Cardiac muscle cell (in vitro differentiated cells and primary cell): ENCODE measurements around the gene TMPRSS6. TPM values are rescaled to one million over a fixed set of nuclear protein-coding genes. Genes with fewer than 3 reads are reported as not detected.

ENCODE experiments used
- DNase-seq, 2 donors: peaks; one replicate each; pipeline versions ENCODE4 v3.0.0 to v3.0.0-alpha.2; 2010 to 2017; ENCODE audit warnings: low read depth in 1 of 2, low spot score in 1 of 2
- H3K27ac ChIP-seq: fragments of 200-600 bp; sonication (generic); 2 replicates; pipeline ENCODE4 v1.5.1; 2016
- H3K27me3 ChIP-seq: fragments of 200-600 bp; sonication (generic); 2 replicates; pipeline ENCODE4 v1.6.0; 2016; ENCODE audit warnings: control low read depth
- H3K36me3 ChIP-seq: fragments of 200-600 bp; sonication (generic); 2 replicates; pipeline ENCODE4 v1.5.1; 2016; ENCODE audit warnings: control low read depth
- H3K4me1 ChIP-seq: fragments of 200-600 bp; sonication (generic); 2 replicates; pipeline ENCODE4 v1.8.1; 2017; ENCODE audit warnings: low read depth, mild to moderate bottlenecking, mixed run types
- H3K4me3 ChIP-seq: fragments of 200-600 bp; sonication (generic); 2 replicates; pipeline ENCODE4 v1.5.1; 2016; ENCODE audit warnings: mild to moderate bottlenecking
- H3K9me3 ChIP-seq: fragments of 200-600 bp; sonication (generic); 2 replicates; pipeline ENCODE4 v1.5.1; 2017; ENCODE audit warnings: low read depth, mild to moderate bottlenecking, control low read depth
- CTCF ChIP-seq: IDR thresholded peaks from 2 replicates; pipeline ENCODE4 v1.5.1; 2012; ENCODE audit warnings: low read depth, mild to moderate bottlenecking, low read length
- polyA plus RNA-seq: library from polyadenylated mRNA; unstranded; fragments of >200 nt; fragmentation: Nextera tagmentation; extraction: Ambion mirVana; gene quantifications from 2 replicates; pipeline ENCODE4 v1.2.1, GENCODE V29; 2016
- total RNA-seq: library from RNA; depleted of rRNA; stranded (reverse); fragments of >200 nt; gene quantifications from 2 replicates; pipeline ENCODE4 v1.2.3, GENCODE V29; 2016

Gene TMPRSS6
- total and polyA plus RNA-seq, 2 experiments from 2014 or later = 0.11 TPM; not detected in 1

- H3K27me3 ChIP-seq = no peaks in the 10 kb centered on the region
- TF ChIP-seq CTCF = no peak
- DNase-seq = no peak
- H3K27ac ChIP-seq = no peak overlapping the region
- no peak overlapping the region for H3K4me3 ChIP-seq
- no peaks in the 10 kb centered on the region for H3K4me1 ChIP-seq
- no peaks in the 10 kb centered on the region for H3K9me3 ChIP-seq
- H3K36me3 ChIP-seq = no peaks in the 10 kb centered on the region
Observed at GRCh38 chr22:37112084-37112728, 2.7 kb upstream of the TMPRSS6 start.

GRCh38 chr22:37111156-37111717 lies 1.7 kb upstream of the TMPRSS6 start:
- no peak for DNase-seq
- TF ChIP-seq CTCF = no peak
- H3K9me3 ChIP-seq = no peaks in the 10 kb centered on the region
- no peaks in the 10 kb centered on the region for H3K36me3 ChIP-seq
- H3K4me3 ChIP-seq = no peak overlapping the region
- H3K27me3 ChIP-seq = no peaks in the 10 kb centered on the region
- no peaks in the 10 kb centered on the region for H3K4me1 ChIP-seq
- no peak overlapping the region for H3K27ac ChIP-seq

- Histone ChIP-seq H3K4me1 (no peaks in the 10 kb centered on the region), H3K4me3 (no peak overlapping the region), H3K27me3 (no peaks in the 10 kb centered on the region), H3K9me3 (no peaks in the 10 kb centered on the region), H3K27ac (no peak overlapping the region), H3K36me3 (no peaks in the 10 kb centered on the region)
- DNase-seq = no peak
- TF ChIP-seq CTCF = no peak
Observed at GRCh38 chr22:37107816-37108621, 1.5 kb downstream of the TMPRSS6 start.

GRCh38 chr22:37105990-37106389 lies 3.5 kb downstream of the TMPRSS6 start:
- Histone ChIP-seq H3K27me3 (no peaks in the 10 kb centered on the region), H3K36me3 (no peaks in the 10 kb centered on the region), H3K27ac (no peak overlapping the region), H3K9me3 (no peaks in the 10 kb centered on the region), H3K4me1 (no peaks in the 10 kb centered on the region), H3K4me3 (no peak overlapping the region)
- DNase-seq = no peak
- no peak for TF ChIP-seq CTCF

GRCh38 chr22:37105154-37105553 lies 4.4 kb downstream of the TMPRSS6 start:
- H3K4me1 ChIP-seq = no peaks in the 10 kb centered on the region
- no peak for TF ChIP-seq CTCF
- no peaks in the 10 kb centered on the region for H3K36me3 ChIP-seq
- no peak overlapping the region for H3K27ac ChIP-seq
- no peak overlapping the region for H3K4me3 ChIP-seq
- DNase-seq = peak in 1 of 2 donors; percentile 17
- H3K9me3 ChIP-seq = no peaks in the 10 kb centered on the region
- H3K27me3 ChIP-seq = no peaks in the 10 kb centered on the region
